IPS-18a (cell line): ENCODE results near the gene OSBPL5.

Experiments used
- H3K27ac ChIP-seq: one replicate; pipeline ENCODE4 v1.5.1; 2013; ENCODE audit warnings: low read length
- H3K27me3 ChIP-seq: one replicate; pipeline ENCODE4 v1.6.1; 2013; ENCODE audit warnings: mild to moderate bottlenecking, low read length; ENCODE audit not compliant: control insufficient read depth, insufficient read depth
- H3K36me3 ChIP-seq: one replicate; pipeline ENCODE4 v1.6.1; 2013; ENCODE audit warnings: low read depth, low read length; ENCODE audit not compliant: control insufficient read depth
- H3K4me1 ChIP-seq: one replicate; pipeline ENCODE4 v1.6.1; 2013; ENCODE audit warnings: low read depth, low read length; ENCODE audit not compliant: control insufficient read depth
- H3K4me3 ChIP-seq: one replicate; pipeline ENCODE4 v1.5.1; 2013; ENCODE audit warnings: low read length
- H3K9ac ChIP-seq: one replicate; pipeline ENCODE4 v1.6.1; 2013; ENCODE audit warnings: mild to moderate bottlenecking, low read length, moderate library complexity
- H3K9me3 ChIP-seq: one replicate; pipeline ENCODE4 v1.6.1; 2013; ENCODE audit warnings: low read depth, low read length; ENCODE audit not compliant: control insufficient read depth

Gene OSBPL5, protein sequence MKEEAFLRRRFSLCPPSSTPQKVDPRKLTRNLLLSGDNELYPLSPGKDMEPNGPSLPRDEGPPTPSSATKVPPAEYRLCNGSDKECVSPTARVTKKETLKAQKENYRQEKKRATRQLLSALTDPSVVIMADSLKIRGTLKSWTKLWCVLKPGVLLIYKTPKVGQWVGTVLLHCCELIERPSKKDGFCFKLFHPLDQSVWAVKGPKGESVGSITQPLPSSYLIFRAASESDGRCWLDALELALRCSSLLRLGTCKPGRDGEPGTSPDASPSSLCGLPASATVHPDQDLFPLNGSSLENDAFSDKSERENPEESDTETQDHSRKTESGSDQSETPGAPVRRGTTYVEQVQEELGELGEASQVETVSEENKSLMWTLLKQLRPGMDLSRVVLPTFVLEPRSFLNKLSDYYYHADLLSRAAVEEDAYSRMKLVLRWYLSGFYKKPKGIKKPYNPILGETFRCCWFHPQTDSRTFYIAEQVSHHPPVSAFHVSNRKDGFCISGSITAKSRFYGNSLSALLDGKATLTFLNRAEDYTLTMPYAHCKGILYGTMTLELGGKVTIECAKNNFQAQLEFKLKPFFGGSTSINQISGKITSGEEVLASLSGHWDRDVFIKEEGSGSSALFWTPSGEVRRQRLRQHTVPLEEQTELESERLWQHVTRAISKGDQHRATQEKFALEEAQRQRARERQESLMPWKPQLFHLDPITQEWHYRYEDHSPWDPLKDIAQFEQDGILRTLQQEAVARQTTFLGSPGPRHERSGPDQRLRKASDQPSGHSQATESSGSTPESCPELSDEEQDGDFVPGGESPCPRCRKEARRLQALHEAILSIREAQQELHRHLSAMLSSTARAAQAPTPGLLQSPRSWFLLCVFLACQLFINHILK

DNA sequence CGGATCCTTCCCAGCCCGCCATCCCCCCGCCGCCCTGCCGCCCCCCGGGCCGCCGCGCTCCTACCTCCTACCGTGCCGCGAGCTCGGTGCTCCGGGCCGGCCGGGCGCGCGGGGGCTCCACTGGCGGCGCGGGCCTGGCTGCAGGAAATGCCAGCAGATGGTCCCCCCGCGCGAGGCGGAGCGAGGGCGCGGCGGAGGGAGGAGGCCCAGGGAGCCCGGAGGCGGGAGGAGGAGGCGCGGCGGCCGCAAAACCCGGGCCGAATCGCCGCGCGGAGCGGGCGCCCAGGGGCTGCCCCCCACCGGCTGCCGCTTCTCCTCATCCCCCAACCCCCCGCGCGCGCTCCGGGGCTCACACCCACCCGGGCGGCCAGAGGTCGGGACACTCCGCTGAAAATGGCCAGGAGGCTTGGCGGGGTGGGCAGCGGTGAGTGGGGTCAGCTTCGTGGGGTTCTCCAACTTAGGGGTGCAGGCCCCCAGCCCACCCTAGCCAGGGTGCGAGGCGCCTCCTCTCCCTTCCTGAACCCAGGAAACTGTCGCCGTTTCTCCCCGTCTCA lies at the start of gene OSBPL5:
TSS of gene OSBPL5 (minus strand) at position 159 of the 554 bp plus-strand sequence. CDS start 36,162 bp downstream, outside the sequence.
- no peaks in the 10 kb centered on the region for H3K36me3 ChIP-seq
- no peaks in the 10 kb centered on the region for H3K9me3 ChIP-seq
- H3K4me1 ChIP-seq: peaks cover 20% of the 10 kb centered on the region
- peaks cover 57% of the 10 kb centered on the region for H3K27me3 ChIP-seq
- peak within 1 kb of the TSS; percentile 65 for H3K4me3 ChIP-seq
- H3K9ac ChIP-seq: peak within 1 kb of the TSS; percentile 23
- no peak within 1 kb of the TSS for H3K27ac ChIP-seq

DNA sequence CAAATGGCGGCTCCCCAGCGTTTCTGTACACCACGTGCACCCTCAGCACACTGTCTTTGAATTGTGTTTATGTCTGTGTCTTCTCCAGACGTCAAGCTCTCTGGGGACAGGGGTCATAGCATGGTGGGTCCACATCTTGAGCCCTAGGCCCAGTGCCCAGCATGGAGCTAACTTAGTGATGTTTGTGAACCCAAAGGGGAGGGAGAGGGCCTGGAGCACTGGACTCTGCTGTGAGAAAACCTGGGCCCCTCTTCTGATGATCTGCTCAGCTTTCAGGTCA lies 49.2 kb upstream of the OSBPL5 start:
- Histone ChIP-seq H3K27me3 (peaks cover 6% of the 10 kb centered on the region), H3K9ac (no peak overlapping the region), H3K4me1 (peaks cover 5% of the 10 kb centered on the region), H3K36me3 (no peaks in the 10 kb centered on the region), H3K27ac (no peak overlapping the region), H3K4me3 (no peak overlapping the region), H3K9me3 (no peaks in the 10 kb centered on the region)

DNA sequence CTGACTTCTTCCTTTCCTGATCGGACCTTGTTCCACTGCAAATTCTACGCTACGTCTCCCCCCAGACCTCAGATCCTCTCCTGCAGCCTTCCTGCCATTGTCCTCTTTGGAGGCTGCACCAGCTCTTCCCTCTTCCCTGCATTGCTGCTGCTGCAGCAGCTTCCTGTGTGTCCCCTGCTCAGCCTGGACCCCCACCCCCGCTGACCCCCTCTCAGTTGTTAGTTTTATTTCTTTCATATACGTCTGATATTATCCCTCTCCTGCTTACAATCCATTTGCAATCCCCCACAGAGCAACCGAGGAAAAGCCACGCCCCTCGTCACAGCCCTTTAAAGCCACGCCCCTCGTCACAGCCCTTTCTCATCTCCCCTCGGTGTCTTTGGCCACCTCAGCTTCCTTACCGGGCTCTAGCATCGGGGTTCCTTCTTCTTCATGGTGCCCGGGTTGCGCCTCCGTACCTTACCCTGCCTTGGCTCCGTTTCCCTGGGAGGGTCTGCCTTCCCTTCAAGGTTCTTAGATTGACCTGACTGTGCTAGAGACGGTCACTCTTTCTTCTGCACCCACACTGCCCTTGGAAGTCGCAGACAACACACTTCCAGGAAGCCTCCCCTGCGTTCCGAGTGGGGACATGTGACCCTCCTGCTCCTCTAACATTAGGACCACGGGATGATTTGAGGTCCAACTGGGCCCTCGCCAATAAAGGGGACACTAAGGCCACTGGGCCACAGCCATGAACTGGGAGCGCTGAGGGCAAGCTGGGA lies 48.7 kb upstream of the OSBPL5 start:
- Histone ChIP-seq H3K9ac (no peak overlapping the region), H3K4me1 (peaks cover 5% of the 10 kb centered on the region), H3K27ac (no peak overlapping the region), H3K27me3 (peaks cover 6% of the 10 kb centered on the region), H3K9me3 (no peaks in the 10 kb centered on the region), H3K36me3 (no peaks in the 10 kb centered on the region), H3K4me3 (no peak overlapping the region)

DNA sequence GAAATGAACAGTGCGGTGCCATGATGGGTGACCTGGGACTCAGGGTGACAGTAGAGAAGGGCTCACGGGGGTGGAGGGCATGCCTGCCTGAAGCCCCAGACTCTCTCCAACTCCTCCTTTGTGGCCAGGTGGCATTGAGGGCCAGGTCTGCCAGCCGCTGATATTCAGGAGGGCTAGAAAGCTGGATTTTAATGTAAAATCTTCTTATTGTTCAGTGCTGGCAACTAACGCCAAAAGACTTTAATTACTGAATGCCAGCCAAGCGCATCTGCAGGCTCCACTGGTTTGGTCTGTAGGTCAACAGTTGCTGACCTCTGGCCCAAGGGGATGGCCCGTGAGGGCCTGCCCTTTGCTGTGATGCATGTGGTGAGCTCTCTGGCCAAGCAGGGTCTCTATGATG lies 43.2 kb upstream of the OSBPL5 start:
- Histone ChIP-seq H3K4me3 (no peak overlapping the region), H3K36me3 (no peaks in the 10 kb centered on the region), H3K9me3 (no peaks in the 10 kb centered on the region), H3K27me3 (peaks cover 26% of the 10 kb centered on the region), H3K9ac (no peak overlapping the region), H3K27ac (no peak overlapping the region), H3K4me1 (peaks cover 2% of the 10 kb centered on the region)

DNA sequence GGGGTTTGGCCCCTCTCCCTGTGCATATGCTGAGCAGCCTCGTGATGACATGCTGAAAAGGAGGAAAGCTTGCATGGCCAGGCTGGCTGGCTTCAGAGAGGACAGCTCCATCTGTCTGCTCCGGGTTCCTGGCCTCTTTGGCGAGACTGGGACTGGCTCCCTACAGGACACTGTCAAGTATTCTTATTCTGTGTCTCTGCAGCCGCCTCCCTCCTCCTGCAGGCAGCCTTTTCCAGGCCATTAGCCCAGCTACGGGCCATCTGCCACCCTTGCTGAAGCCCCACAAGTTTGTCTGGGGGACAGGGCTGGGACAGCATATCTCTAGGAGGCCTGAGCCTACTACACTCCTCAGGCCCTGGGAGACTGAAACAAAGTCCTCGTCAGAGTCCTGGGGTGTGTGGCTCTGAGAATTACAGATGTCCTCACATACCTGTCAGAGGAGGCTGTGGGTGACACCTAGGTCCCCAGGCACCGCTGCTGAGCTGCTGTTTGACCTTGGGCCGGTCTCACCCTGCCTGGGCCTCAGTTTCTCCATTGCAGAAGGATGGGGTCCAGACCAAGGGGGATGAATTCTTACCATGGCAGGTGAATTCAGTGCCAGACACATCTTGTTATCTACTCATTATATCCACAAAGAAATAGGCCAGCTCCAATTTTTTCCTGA lies 42.5 kb upstream of the OSBPL5 start:
- Histone ChIP-seq H3K36me3 (no peaks in the 10 kb centered on the region), H3K4me3 (no peak overlapping the region), H3K9ac (no peak overlapping the region), H3K4me1 (no peaks in the 10 kb centered on the region), H3K9me3 (no peaks in the 10 kb centered on the region), H3K27ac (no peak overlapping the region), H3K27me3 (peaks cover 32% of the 10 kb centered on the region)

DNA sequence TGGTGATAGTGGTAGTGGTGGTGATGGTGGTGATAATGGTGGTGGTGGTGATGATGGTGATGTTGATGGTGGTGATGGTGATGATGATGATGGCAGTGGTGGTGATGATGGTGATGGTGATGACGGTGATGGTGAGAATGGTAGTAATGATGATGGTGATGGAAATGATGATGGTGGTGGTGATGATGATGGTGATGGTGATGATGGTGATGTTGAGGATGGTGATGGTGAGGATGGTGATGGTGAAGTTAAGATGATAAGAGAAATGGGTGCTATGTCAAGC lies 41.8 kb upstream of the OSBPL5 start:
- Histone ChIP-seq H3K4me3 (no peak overlapping the region), H3K4me1 (no peaks in the 10 kb centered on the region), H3K27ac (no peak overlapping the region), H3K27me3 (peaks cover 40% of the 10 kb centered on the region), H3K9ac (no peak overlapping the region), H3K36me3 (no peaks in the 10 kb centered on the region), H3K9me3 (no peaks in the 10 kb centered on the region)

DNA sequence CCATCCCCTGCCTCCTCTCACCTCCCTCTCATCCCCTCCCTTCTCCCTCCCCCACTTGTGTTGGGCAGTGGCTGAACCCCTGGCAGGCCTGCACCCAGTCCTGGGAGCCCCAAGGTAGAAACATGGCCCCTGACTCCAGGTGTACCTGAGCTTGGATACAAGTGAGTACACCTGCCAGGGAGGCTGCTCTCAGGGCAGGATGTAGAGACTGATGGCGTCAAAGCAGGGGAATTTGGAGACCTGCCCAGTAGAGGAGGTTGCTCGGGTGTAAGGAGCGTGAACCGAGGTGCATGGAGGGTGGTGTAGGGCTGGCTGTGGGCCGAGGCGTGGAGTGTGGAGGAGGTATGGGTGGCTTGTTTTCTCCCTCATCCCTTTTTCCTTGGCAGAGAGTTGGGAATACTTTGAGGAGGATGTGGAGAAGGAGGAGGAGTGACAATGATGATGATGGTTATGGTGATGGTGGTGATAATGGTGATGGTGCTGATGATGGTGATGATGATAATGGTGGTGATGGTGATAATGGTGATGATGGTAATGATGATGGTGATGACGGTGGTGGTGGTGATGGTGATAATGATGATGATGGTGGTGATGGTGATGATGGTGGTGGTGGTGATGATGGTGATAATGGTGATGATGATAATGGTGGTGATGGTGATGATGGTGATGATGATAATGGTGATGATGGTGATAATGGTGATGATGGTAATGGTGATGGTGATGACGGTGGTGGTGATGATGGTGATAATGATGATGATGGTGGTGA lies 41.2 kb upstream of the OSBPL5 start:
- Histone ChIP-seq H3K9ac (no peak overlapping the region), H3K4me3 (no peak overlapping the region), H3K4me1 (no peaks in the 10 kb centered on the region), H3K27me3 (peaks cover 45% of the 10 kb centered on the region), H3K36me3 (no peaks in the 10 kb centered on the region), H3K27ac (no peak overlapping the region), H3K9me3 (no peaks in the 10 kb centered on the region)

DNA sequence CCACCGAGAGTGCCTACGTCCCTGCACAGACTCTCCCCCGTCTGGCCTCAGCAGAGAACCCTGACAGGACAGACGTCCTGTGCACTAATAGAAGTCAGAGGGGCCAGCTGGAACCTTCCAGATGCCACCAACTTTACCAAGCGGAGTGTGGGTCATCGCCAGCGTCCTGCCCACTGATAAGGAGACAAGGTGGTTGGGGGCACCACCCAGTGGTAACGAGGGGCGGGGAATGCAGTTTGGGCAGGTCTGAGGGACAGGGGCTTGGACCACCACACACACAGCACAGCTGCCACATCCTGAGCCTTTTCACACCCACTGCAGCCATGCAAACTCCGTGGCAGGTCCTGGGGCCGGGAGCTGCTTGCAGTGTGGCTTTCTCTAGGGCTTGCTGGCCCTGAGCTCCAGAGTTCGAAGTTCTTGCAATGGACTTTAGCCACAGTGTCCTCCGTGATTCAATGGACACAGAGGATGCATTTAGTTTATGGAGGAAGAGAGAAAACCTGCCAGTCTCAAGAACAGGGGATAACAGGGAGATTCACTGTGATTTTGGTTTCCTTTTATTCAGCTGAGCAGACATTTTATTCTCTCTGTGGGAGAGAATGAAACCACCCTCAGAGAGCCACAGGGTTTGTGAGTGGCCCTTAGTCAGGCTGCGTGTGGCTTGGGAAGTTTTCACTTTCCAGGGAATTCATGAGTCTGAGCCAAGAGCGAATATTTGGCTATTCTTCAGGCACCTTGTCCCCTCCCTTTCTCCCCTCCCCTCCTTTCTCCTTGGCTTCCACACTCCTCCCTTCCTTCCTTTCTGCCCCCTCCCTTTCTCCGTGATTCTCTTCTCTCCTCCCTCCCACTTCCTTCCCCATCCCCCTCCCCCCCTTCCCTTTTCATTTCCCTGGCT lies 40.4 kb upstream of the OSBPL5 start:
- Histone ChIP-seq H3K27me3 (peaks cover 50% of the 10 kb centered on the region), H3K27ac (no peak overlapping the region), H3K9ac (no peak overlapping the region), H3K4me3 (no peak overlapping the region), H3K4me1 (no peaks in the 10 kb centered on the region), H3K36me3 (no peaks in the 10 kb centered on the region), H3K9me3 (no peaks in the 10 kb centered on the region)

DNA sequence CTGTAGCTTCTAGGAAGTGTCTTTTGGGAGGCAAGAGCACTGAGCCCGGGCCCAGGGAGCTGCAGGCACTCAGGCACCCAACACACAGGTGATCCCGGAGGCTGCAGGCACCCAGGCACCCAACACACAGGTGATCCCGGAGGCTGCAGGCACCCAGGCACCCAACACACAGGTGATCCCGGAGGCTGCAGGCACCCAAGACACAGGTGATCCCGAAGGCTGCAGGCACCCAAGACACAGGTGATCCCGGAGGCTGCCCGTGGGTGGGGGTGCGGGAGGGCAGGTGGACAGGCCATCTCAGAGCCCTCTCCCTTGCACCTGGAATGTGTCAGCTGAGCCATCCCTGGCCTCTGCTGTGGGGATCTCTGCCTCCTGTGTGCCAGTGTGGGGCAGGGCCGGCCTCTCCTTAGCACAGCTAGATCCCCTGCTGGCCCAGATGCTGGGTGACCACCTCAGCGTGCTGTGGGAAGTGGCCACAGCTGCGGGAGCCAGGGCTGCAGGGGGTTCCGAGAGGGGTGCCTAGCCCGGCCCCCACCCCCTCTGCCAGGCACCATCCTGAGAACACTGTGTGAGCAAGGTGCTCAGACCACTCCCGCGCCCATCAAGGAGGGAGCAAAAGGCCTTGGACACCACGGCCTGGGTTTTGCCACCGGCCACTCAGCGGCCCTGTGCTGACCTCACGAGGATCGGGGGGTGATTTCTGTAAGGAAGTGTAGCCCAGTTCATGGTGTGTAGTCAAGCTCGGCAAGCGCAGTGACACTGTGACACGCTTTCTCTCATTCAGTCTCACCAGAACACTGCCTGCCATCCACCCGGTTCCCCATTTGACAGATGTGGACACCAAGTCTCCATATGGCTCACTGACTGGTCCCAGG lies 39.3 kb upstream of the OSBPL5 start:
- no peak overlapping the region for H3K9ac ChIP-seq
- H3K4me1 ChIP-seq: no peaks in the 10 kb centered on the region
- H3K27ac ChIP-seq: no peak overlapping the region
- no peak overlapping the region for H3K4me3 ChIP-seq
- no peaks in the 10 kb centered on the region for H3K36me3 ChIP-seq
- H3K27me3 ChIP-seq: peaks cover 50% of the 10 kb centered on the region
- H3K9me3 ChIP-seq: no peaks in the 10 kb centered on the region
